SK-N-SH (cell line): ENCODE data around the gene MUC5AC. TPM values are rescaled to one million over a fixed set of nuclear protein-coding genes. Genes with fewer than 3 reads are reported as not detected.

Experiments used
- CTCF ChIA-PET: fragments of 300-600, 350-600 bp; formaldehyde crosslinking; extraction: SDS; loops from one replicate; lab custom pipeline; 2021; lab: Yijun Ruan, JAX
- POLR2A ChIA-PET: fragments of 350-600 bp; sonication (Branson Sonifier 250); formaldehyde crosslinking; extraction: SDS; loops from one replicate; lab custom pipeline; 2020; ENCODE audit warnings: antibody characterized with exemption, inconsistent platforms; lab: Yijun Ruan, JAX
- DNase-seq: peaks from one replicate; pipeline ENCODE4 v3.0.0; 2012
- H2AFZ ChIP-seq: fragments of 200-600 bp; sonication (generic); 2 replicates; pipeline ENCODE4 v1.8.1; 2016; ENCODE audit warnings: antibody characterized with exemption, mild to moderate bottlenecking, low read depth
- H3F3A ChIP-seq: fragments of 200-600 bp; sonication (generic); replicated peaks from 2 replicates; pipeline ENCODE3; 2016; ENCODE audit warnings: antibody characterized with exemption, mild to moderate bottlenecking; ENCODE audit not compliant: insufficient read depth
- H3K27ac ChIP-seq, 2 experiments: fragments of 200-500 bp in 1 of 2; fragments of 200-600 bp in 1 of 2; sonication (Bioruptor generic) in 1 of 2; sonication (generic), shearing (Covaris generic) in 1 of 2; 2 replicates each; pipeline versions ENCODE4 v1.5.1 to v1.6.1; 2014 to 2016; ENCODE audit warnings: low read depth in 2 of 2, inconsistent platforms in 1 of 2, low read length in 1 of 2, mild to moderate bottlenecking in 1 of 2, mixed read lengths in 1 of 2
- H3K27me3 ChIP-seq: fragments of 200-600 bp; sonication (generic), shearing (Covaris generic); 2 replicates; pipeline ENCODE4 v1.6.1; 2016; ENCODE audit warnings: mixed run types; ENCODE audit not compliant: insufficient read depth
- H3K36me3 ChIP-seq, 2 experiments: fragments of 200-500 bp in 1 of 2; fragments of 200-600 bp in 1 of 2; sonication (Bioruptor generic) in 1 of 2; sonication (generic) in 1 of 2; replicated peaks in 1 of 2; 2 replicates each; pipeline versions ENCODE3 to v1.5.1; 2014 to 2016; ENCODE audit warnings: low read length in 1 of 2, mild to moderate bottlenecking in 1 of 2; ENCODE audit not compliant: insufficient read depth in 2 of 2, control insufficient read depth in 1 of 2
- H3K4me1 ChIP-seq, 2 experiments: fragments of 200-500 bp in 1 of 2; fragments of 200-600 bp in 1 of 2; sonication (Bioruptor generic) in 1 of 2; sonication (generic), shearing (Covaris generic) in 1 of 2; 2 replicates each; pipeline versions ENCODE4 v1.5.1 to v1.6.1; 2014 to 2016; ENCODE audit warnings: low read depth in 1 of 2, low read length in 1 of 2, mixed run types in 1 of 2; ENCODE audit not compliant: insufficient read depth in 2 of 2, control insufficient read depth in 1 of 2
- H3K4me2 ChIP-seq: fragments of 200-600 bp; sonication (generic), shearing (Covaris generic); 2 replicates; pipeline ENCODE4 v1.6.1; 2017; ENCODE audit warnings: mixed run types
- H3K4me3 ChIP-seq, 2 experiments: fragments of 200-500 bp in 1 of 2; fragments of 200-600 bp in 1 of 2; sonication (Bioruptor generic) in 1 of 2; sonication (generic), shearing (Covaris generic) in 1 of 2; 2 replicates each; pipeline versions ENCODE4 v1.5.1 to v1.8.1; 2014 to 2016; ENCODE audit warnings: low read depth in 2 of 2, inconsistent platforms in 1 of 2, low read length in 1 of 2, mild to moderate bottlenecking in 1 of 2, mixed read lengths in 1 of 2, moderate library complexity in 1 of 2
- H3K79me2 ChIP-seq: fragments of 200-600 bp; sonication (generic); 2 replicates; pipeline ENCODE4 v1.8.1; 2017; ENCODE audit warnings: mild to moderate bottlenecking; ENCODE audit not compliant: insufficient read depth
- H3K9ac ChIP-seq: fragments of 200-600 bp; sonication (generic); 2 replicates; pipeline ENCODE4 v1.6.1; 2017; ENCODE audit warnings: mixed run types
- H3K9me2 ChIP-seq: fragments of 200-600 bp; sonication (generic); 2 replicates; pipeline ENCODE4 v1.6.1; 2017; ENCODE audit warnings: mixed run types
- H3K9me3 ChIP-seq: fragments of 200-600 bp; sonication (generic); 2 replicates; pipeline ENCODE4 v1.6.1; 2017; ENCODE audit warnings: mixed run types, mild to moderate bottlenecking, moderate library complexity
- H4K20me1 ChIP-seq: fragments of 200-600 bp; sonication (generic); 2 replicates; pipeline ENCODE4 v1.6.1; 2017; ENCODE audit warnings: mild to moderate bottlenecking, mixed run types; ENCODE audit not compliant: insufficient read depth
- CHD2 ChIP-seq: fragments of 150-350 bp; IDR thresholded peaks from 2 replicates; pipeline ENCODE4 v1.6.1; 2018; ENCODE audit warnings: low read length; ENCODE audit not compliant: partially characterized antibody
- ELF1 ChIP-seq: IDR thresholded peaks from 2 replicates; pipeline ENCODE4 v1.4.0; 2012
- FOSL2 ChIP-seq: IDR thresholded peaks from 2 replicates; pipeline ENCODE4 v1.4.0; 2012; ENCODE audit warnings: low read depth, mild to moderate bottlenecking, moderate library complexity, borderline replicate concordance
- FOXM1 ChIP-seq: IDR thresholded peaks from 2 replicates; pipeline ENCODE4 v1.4.0; 2012; ENCODE audit warnings: low read depth, mild to moderate bottlenecking
- GABPA ChIP-seq: IDR thresholded peaks from 2 replicates; pipeline ENCODE4 v1.4.0; 2012; ENCODE audit warnings: low read depth, mild to moderate bottlenecking
- MAX ChIP-seq: IDR thresholded peaks from 2 replicates; pipeline ENCODE4 v1.4.0; 2012; ENCODE audit warnings: low read depth
- MEF2A ChIP-seq: IDR thresholded peaks from 2 replicates; pipeline ENCODE4 v1.4.0; 2012; ENCODE audit warnings: low read depth, borderline replicate concordance
- MXI1 ChIP-seq: IDR thresholded peaks from 2 replicates; pipeline ENCODE4 v1.6.1; 2012; ENCODE audit warnings: mild to moderate bottlenecking, low read depth, low read length, improper control_type of control experiment
- RXRA ChIP-seq: IDR thresholded peaks from 2 replicates; pipeline ENCODE4 v1.4.0; 2012; ENCODE audit warnings: low read depth, mild to moderate bottlenecking, borderline replicate concordance
- SMC3 ChIP-seq: IDR thresholded peaks from 2 replicates; pipeline ENCODE4 v1.6.1; 2012; ENCODE audit warnings: low read depth, low read length, improper control_type of control experiment
- TAF1 ChIP-seq: IDR thresholded peaks from 2 replicates; pipeline ENCODE4 v1.6.1; 2012; ENCODE audit warnings: low read depth, mild to moderate bottlenecking, low read length, moderate library complexity, borderline replicate concordance
- TCF12 ChIP-seq: IDR thresholded peaks from 2 replicates; pipeline ENCODE4 v1.4.0; 2012
- TEAD4 ChIP-seq: IDR thresholded peaks from 2 replicates; pipeline ENCODE4 v1.4.0; 2012; ENCODE audit warnings: mild to moderate bottlenecking, borderline replicate concordance; ENCODE audit not compliant: insufficient read depth
- USF1 ChIP-seq: IDR thresholded peaks from 2 replicates; pipeline ENCODE4 v1.4.0; 2012; ENCODE audit warnings: low read depth, borderline replicate concordance
- USF2 ChIP-seq: fragments of 150-350 bp; IDR thresholded peaks from 2 replicates; pipeline ENCODE4 v1.6.1; 2017; ENCODE audit warnings: antibody characterized with exemption, low read length, low read depth, borderline replicate concordance
- YY1 ChIP-seq: IDR thresholded peaks from 2 replicates; pipeline ENCODE4 v1.4.0; 2012; ENCODE audit warnings: low read depth, mild to moderate bottlenecking
- WGBS: methylation state at CpG from one replicate; pipeline ENCODE4 v1.1.6; 2017; ENCODE audit warnings: low lambda C conversion rate; 5-methylcytosine and 5-hydroxymethylcytosine counted together
- polyA plus RNA-seq, 3 experiments: library from polyadenylated mRNA; depleted of rRNA; stranded (reverse); fragments of >200 nt; gene quantifications; 2 replicates each; pipeline ENCODE4 v1.2.3, GENCODE V29; 2012
- TF ChIP-seq, protein P1 (sequence below): fragments of 200-600 bp; sonication (generic); IDR thresholded peaks from 2 replicates; pipeline ENCODE4 v1.6.1; 2017; ENCODE audit warnings: antibody characterized with exemption, mild to moderate bottlenecking, moderate library complexity

The MUC5AC gene
- polyA plus RNA-seq, 1 of the 3 experiments (the other 2 are of a cell fraction): not detected

DNA sequence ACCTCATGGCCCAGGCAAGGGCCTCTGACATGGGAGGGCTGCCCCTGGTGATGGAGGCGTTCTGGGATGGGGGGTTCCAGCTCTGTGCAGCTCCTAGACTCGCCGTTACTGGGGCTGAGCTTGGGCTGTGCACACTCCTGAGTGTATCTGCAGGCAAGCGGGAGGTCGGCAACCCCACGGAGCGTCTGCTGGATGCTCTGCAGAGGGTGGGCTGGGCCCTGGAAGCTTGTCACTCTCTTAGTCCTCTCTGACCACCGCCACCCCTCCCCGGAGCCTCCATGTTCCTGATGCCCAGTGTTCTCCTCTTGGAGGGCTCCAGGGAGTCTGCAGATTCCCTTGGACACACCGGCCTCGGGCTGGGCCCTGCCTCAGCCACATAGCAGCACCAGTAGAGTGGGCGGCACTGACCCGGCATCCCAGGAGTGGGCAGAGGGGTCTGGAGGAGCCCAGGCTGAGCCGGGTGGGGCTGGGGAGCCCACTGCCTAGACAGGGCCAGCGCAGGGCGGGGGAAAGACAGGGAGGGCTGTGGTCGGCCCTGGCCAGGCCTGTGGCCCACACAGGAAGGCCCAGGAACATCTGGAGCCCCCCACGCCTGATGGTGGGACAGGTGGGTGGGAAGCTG lies 44.5 kb downstream of the MUC5AC start:
- Histone ChIP-seq H3K9me3 (no peaks in the 10 kb centered on the region), H3K27me3 (peaks cover 5% of the 10 kb centered on the region; the same call in 1 of the 2 replicates), H3F3A (no peaks in the 10 kb centered on the region), H3K9ac (no peak overlapping the region), H3K4me2 (no peak overlapping the region), H3K27ac (no peak overlapping the region), H2AFZ (no peak overlapping the region), H3K79me2 (no peaks in the 10 kb centered on the region), H3K4me3 (no peak overlapping the region), H3K4me1 (peaks cover 0 to 10% of the 10 kb centered on the region in 2 experiments; a peak in 1 of 4 replicates), H4K20me1 (no peaks in the 10 kb centered on the region), H3K36me3 (no peaks in the 10 kb centered on the region), H3K9me2 (no peaks in the 10 kb centered on the region)
- ChIA-PET POLR2A (no interaction called here), CTCF (interaction anchor here (0.6 to 5.9 kb wide), 28 partner anchors 11 to 401 kb away, joined by 3 to 38 read pairs (median 3); partner anchors contain the start of gene MUC5B)
- TF ChIP-seq MEF2A: no peak
- no peak for TF ChIP-seq YY1
- no peak for TF ChIP-seq MXI1
- no peak for TF ChIP-seq USF1
- TF ChIP-seq USF2: no peak
- no peak for TF ChIP-seq TEAD4
- no peak for TF ChIP-seq TAF1
- TF ChIP-seq, protein P1, sequence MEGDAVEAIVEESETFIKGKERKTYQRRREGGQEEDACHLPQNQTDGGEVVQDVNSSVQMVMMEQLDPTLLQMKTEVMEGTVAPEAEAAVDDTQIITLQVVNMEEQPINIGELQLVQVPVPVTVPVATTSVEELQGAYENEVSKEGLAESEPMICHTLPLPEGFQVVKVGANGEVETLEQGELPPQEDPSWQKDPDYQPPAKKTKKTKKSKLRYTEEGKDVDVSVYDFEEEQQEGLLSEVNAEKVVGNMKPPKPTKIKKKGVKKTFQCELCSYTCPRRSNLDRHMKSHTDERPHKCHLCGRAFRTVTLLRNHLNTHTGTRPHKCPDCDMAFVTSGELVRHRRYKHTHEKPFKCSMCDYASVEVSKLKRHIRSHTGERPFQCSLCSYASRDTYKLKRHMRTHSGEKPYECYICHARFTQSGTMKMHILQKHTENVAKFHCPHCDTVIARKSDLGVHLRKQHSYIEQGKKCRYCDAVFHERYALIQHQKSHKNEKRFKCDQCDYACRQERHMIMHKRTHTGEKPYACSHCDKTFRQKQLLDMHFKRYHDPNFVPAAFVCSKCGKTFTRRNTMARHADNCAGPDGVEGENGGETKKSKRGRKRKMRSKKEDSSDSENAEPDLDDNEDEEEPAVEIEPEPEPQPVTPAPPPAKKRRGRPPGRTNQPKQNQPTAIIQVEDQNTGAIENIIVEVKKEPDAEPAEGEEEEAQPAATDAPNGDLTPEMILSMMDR: no peak
- no peak for TF ChIP-seq SMC3
- no peak for TF ChIP-seq CHD2
- no peak for TF ChIP-seq MAX
- TF ChIP-seq ELF1: no peak
- no peak for TF ChIP-seq GABPA
- TF ChIP-seq FOSL2: no peak
- TF ChIP-seq RXRA: no peak
- TF ChIP-seq FOXM1: no peak
- no peak for TF ChIP-seq TCF12
- peak; percentile 60 for DNase-seq
- 49% methylated on average over 6 of the region's 18 CpGs for WGBS
